Measurements from ENCODE around the gene ITPK1. TPM values are rescaled to one million over a fixed set of nuclear protein-coding genes. Genes with fewer than 3 reads are reported as not detected.
A peak's percentile ranks its signal among the peaks of the same experiment; 100 is the strongest.
"Not testable (repeated sequence)": the region's sequence is repeated elsewhere in the genome, so short reads cannot be mapped to it uniquely, and the experiment has no call there.

The ITPK1 gene
- total and polyA plus RNA-seq, 7 experiments from 2014 or later = 10.2 to 71.8 (median 21.3) TPM

DNA sequence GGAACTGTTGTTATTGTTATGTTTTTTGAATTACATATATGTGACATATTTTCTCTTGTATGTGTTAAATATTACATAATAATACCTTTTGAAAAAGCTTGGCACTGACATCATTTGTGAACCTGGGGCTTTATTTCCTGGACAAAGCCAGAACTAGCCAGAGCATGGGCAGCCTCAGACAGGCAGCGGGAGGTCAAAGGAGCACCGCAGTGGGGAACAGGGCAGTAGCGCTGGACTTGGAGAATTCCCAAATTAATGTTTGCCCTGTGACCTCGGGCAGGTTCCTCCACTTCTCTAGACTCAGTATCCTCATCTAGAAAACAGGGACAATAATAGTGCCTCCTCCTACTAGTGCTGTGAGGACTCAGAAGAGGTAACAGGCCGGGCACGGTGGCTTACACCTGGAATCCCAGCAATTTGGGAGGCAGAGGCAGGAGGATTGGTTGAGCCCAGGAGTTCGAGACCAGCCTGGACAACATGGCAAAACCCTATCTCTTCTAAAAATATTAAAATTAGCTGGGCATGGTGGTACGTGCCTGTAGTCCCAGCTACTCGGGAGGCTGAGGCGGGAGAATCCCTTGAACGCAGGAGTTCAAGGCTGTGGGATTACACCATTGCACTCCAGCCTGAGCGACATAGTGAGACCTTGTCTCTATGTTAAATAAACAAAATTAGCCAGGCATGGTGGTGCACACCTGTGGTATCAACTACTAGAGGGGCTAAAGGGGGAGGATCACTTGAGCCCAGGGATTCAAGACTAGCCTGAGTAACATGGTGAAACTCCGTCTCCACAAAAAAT is 27.3 kb upstream of the ITPK1 start:
- ChIA-PET CTCF (interaction anchor here (1.4 kb wide), 1 partner anchor 42 kb away, joined by 3 read pairs; the partner anchor contains the start of genes LYSET and MOAP1), POLR2A (no interaction called here)
- Mint-ChIP-seq H3K27me3 (peaks cover 0 to 4% (median 0%) of the 10 kb centered on the region in 5 donors), H3K36me3 (no peaks in the 10 kb centered on the region), H3K4me3 (no peak overlapping the region), H3K4me1 (peaks cover 2 to 6% (median 4%) of the 10 kb centered on the region in 7 donors), H3K27ac (no peak overlapping the region), H3K9me3 (no peaks in the 10 kb centered on the region)
- H3K9me3 ChIP-seq (ENCODE audit: control insufficient read depth in 2 of 3, low read length in 3 of 3) = no peaks in the 10 kb centered on the region
- no peaks in the 10 kb centered on the region for H3K36me3 ChIP-seq (ENCODE audit: control insufficient read depth in 2 of 3, insufficient read depth in 3 of 3, low read length in 3 of 3)
- H3K4me1 ChIP-seq (ENCODE audit: control insufficient read depth in 2 of 2, insufficient read depth in 2 of 2, low read length in 2 of 2) = no peaks in the 10 kb centered on the region
- H3K4me3 ChIP-seq (ENCODE audit: low read length) = no peak overlapping the region
- H3K27ac ChIP-seq (ENCODE audit: low read depth, low read length) = no peak overlapping the region
- DNase-seq = no peak
- ATAC-seq = no peak
- no peaks in the 10 kb centered on the region for H3K27me3 ChIP-seq (ENCODE audit: control insufficient read depth in 2 of 2, insufficient read depth in 2 of 2, low read length in 2 of 2)
- intact Hi-C loops (cut with micrococcal nuclease) = no loop called here

DNA sequence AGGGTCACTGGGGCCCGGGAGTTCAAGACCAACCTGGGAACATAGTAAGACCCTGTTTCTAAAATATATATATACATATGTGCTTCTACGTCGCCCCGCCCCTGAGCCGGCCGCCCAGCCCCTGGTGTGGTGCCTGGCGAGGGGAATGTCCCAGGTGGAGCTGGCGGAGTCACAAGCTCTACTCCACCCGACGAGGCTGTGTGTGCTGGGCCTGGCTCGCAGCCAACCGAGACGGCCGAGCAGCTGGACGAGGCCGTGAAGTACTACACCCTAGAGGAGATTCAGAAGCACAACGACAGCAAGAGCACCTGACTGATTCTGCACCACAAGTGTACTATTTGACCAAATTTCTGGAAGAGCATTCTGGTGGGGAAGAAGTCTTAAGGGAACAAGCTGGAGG is 22.1 kb upstream of the ITPK1 start:
- Histone ChIP-seq H3K36me3 (ENCODE audit: control insufficient read depth in 2 of 3, insufficient read depth in 3 of 3, low read length in 3 of 3) (no peaks in the 10 kb centered on the region), H3K4me3 (ENCODE audit: low read length) (no peak overlapping the region), H3K9me3 (ENCODE audit: control insufficient read depth in 2 of 3, low read length in 3 of 3) (no peaks in the 10 kb centered on the region), H3K27me3 (ENCODE audit: control insufficient read depth in 2 of 2, insufficient read depth in 2 of 2, low read length in 2 of 2) (no peaks in the 10 kb centered on the region), H3K4me1 (ENCODE audit: control insufficient read depth in 2 of 2, insufficient read depth in 2 of 2, low read length in 2 of 2) (no peaks in the 10 kb centered on the region), H3K27ac (ENCODE audit: low read depth, low read length) (no peak overlapping the region)
- DNase-seq (no peak), ATAC-seq (no peak)
- Mint-ChIP-seq H3K27me3 (no peaks in the 10 kb centered on the region), H3K36me3 (no peaks in the 10 kb centered on the region), H3K4me3 (no peak overlapping the region), H3K9me3 (no peaks in the 10 kb centered on the region), H3K27ac (no peak overlapping the region), H3K4me1 (peaks cover 2 to 6% (median 4%) of the 10 kb centered on the region in 7 donors)
- intact Hi-C loops (cut with micrococcal nuclease) = loop anchor here in 1 of 2 donors (2.0 kb wide), 1 partner anchor 47 kb away; the partner anchor contains the start of genes LYSET and MOAP1
- ChIA-PET POLR2A (interaction anchor here (0.9 kb wide), 1 partner anchor 23 kb away, joined by 3 read pairs; no protein-coding TSS in a partner anchor), CTCF (interaction anchor here (0.6 to 9.9 kb wide), 3 partner anchors 25 to 186 kb away, joined by 3 to 108 read pairs (median 6); partner anchors contain the start of gene ITPK1)

DNA sequence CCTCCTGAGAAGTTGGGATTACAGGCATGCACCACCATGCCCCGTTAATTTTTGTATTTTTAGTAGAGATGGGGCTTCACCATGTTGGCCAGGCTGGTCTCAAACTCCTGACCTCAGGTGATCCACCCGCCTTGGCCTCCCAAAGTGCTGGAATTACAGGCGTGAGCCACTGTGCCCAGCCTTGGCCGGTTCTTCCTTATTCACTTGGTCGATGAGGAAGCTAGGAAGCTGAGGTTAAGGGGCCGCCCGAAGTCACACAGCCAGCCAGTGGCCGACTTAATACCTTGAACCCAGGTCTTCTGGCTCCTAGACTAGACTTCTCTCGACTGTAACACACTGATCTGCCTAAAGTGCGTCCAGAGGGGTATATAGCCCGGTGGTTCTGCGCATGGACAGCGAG is 20.8 kb upstream of the ITPK1 start:
- H3K36me3 ChIP-seq (ENCODE audit: control insufficient read depth in 2 of 3, insufficient read depth in 3 of 3, low read length in 3 of 3); DNase-seq; H3K4me1 ChIP-seq (ENCODE audit: control insufficient read depth in 2 of 2, insufficient read depth in 2 of 2, low read length in 2 of 2); H3K36me3 Mint-ChIP-seq; H3K9me3 Mint-ChIP-seq; H3K4me3 Mint-ChIP-seq; H3K4me1 Mint-ChIP-seq; H3K9me3 ChIP-seq (ENCODE audit: control insufficient read depth in 2 of 3, low read length in 3 of 3); ATAC-seq; H3K4me3 ChIP-seq (ENCODE audit: low read length); H3K27me3 Mint-ChIP-seq; H3K27me3 ChIP-seq (ENCODE audit: control insufficient read depth in 2 of 2, insufficient read depth in 2 of 2, low read length in 2 of 2); H3K27ac ChIP-seq (ENCODE audit: low read depth, low read length); POLR2A ChIA-PET; intact Hi-C loops (cut with micrococcal nuclease); H3K27ac Mint-ChIP-seq: not testable (repeated sequence)
- CTCF ChIA-PET = interaction anchor here (9.9 kb wide), 1 partner anchor 24 kb away, joined by 108 read pairs; the partner anchor contains the start of gene ITPK1

DNA sequence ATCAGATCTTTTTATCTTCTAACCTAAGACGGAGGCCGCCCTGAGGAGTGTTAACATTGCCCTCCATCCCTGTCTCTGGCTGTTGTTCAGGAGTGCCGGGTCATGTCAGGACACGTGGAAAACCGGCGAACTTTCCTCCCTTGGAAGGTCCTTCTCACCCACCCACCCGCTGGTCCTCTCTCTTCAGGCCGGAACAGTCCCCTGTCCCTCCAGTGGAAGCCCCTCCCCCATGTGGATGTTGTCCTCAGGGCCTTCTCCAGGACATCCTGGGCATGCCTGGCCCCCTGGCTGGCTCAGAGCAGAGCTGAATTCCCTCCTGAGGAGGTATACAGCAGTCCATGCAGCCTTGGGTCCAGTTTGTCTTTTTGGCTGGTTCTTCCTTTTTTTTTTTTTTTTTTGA is 20.3 kb upstream of the ITPK1 start:
- Mint-ChIP-seq H3K36me3 (no peaks in the 10 kb centered on the region), H3K4me3 (no peak overlapping the region), H3K4me1 (peaks cover 2 to 6% (median 4%) of the 10 kb centered on the region in 7 donors), H3K27me3 (peaks cover 0 to 2% (median 0%) of the 10 kb centered on the region in 5 donors), H3K27ac (no peak overlapping the region), H3K9me3 (no peaks in the 10 kb centered on the region)
- Histone ChIP-seq H3K4me1 (ENCODE audit: control insufficient read depth in 2 of 2, insufficient read depth in 2 of 2, low read length in 2 of 2) (no peaks in the 10 kb centered on the region), H3K9me3 (ENCODE audit: control insufficient read depth in 2 of 3, low read length in 3 of 3) (no peaks in the 10 kb centered on the region), H3K4me3 (ENCODE audit: low read length) (no peak overlapping the region), H3K27me3 (ENCODE audit: control insufficient read depth in 2 of 2, insufficient read depth in 2 of 2, low read length in 2 of 2) (no peaks in the 10 kb centered on the region), H3K27ac (ENCODE audit: low read depth, low read length) (no peak overlapping the region), H3K36me3 (ENCODE audit: control insufficient read depth in 2 of 3, insufficient read depth in 3 of 3, low read length in 3 of 3) (no peaks in the 10 kb centered on the region)
- DNase-seq = no peak
- intact Hi-C loops (cut with micrococcal nuclease) = no loop called here
- CTCF ChIA-PET = interaction anchor here (9.9 kb wide), 1 partner anchor 23 kb away, joined by 108 read pairs; the partner anchor contains the start of gene ITPK1
- ATAC-seq = no peak
- POLR2A ChIA-PET = no interaction called here

DNA sequence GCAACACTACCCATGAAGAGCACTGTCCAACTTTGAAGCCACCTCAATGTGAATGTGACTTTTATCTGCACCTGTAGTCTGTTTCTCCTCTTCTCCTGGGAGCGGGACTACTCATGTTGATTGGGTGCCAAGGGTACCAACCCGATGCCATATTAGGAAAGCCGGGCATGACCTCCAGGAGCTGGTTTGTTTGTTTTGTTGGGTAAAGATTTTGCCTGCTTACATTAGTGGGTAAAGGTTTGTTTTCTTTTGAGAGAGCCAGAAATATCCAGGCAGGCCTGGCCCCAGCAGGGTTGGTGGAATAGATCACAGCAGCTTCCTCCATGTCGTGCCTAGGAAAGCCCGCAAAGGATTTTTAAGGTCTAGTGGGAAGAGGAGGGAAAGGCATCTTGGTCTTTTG is 19.7 kb upstream of the ITPK1 start:
- POLR2A ChIA-PET = no interaction called here
- H3K27me3 Mint-ChIP-seq = peaks cover 0 to 3% (median 0%) of the 10 kb centered on the region in 5 donors
- Histone ChIP-seq H3K9me3 (ENCODE audit: control insufficient read depth in 2 of 3, low read length in 3 of 3) (no peaks in the 10 kb centered on the region), H3K27me3 (ENCODE audit: control insufficient read depth in 2 of 2, insufficient read depth in 2 of 2, low read length in 2 of 2) (no peaks in the 10 kb centered on the region), H3K36me3 (ENCODE audit: control insufficient read depth in 2 of 3, insufficient read depth in 3 of 3, low read length in 3 of 3) (no peaks in the 10 kb centered on the region), H3K4me1 (ENCODE audit: control insufficient read depth in 2 of 2, insufficient read depth in 2 of 2, low read length in 2 of 2) (no peaks in the 10 kb centered on the region), H3K4me3 (ENCODE audit: low read length) (no peak overlapping the region), H3K27ac (ENCODE audit: low read depth, low read length) (no peak overlapping the region)
- intact Hi-C loops (cut with micrococcal nuclease) = no loop called here
- H3K27ac Mint-ChIP-seq = no peak overlapping the region
- no peak for DNase-seq
- CTCF ChIA-PET = interaction anchor here (0.6 to 9.9 kb wide), 3 partner anchors 22 to 327 kb away, joined by 3 to 108 read pairs (median 5); partner anchors contain the start of gene ITPK1
- H3K4me1 Mint-ChIP-seq = peaks cover 2 to 6% (median 4%) of the 10 kb centered on the region in 7 donors
- no peak overlapping the region for H3K4me3 Mint-ChIP-seq
- H3K36me3 Mint-ChIP-seq = no peaks in the 10 kb centered on the region
- ATAC-seq = no peak
- no peaks in the 10 kb centered on the region for H3K9me3 Mint-ChIP-seq

DNA sequence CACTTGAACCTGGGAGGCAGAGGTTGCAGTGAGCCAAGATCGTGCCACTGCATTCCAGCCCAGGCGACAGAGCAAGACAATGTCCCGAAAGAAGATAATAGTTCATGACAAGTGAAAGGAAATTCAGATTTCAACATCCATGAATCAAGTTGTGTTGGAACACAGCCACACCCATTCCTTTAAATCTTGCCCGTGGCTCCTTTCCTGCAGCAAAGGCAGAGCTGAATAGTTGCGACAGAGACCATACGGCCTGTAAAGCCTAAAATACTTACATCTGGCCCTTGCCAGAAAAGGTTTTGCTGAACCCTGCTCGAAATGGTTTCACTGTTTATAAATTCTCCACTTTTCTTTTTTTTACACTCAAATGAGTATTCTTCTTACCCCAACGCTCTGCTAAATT is 17.7 kb upstream of the ITPK1 start:
- H3K4me3 ChIP-seq (ENCODE audit: low read length) = no peak overlapping the region
- Mint-ChIP-seq H3K4me1 (peaks cover 0 to 2% (median 0%) of the 10 kb centered on the region in 7 donors), H3K36me3 (no peaks in the 10 kb centered on the region), H3K4me3 (no peak overlapping the region), H3K9me3 (no peaks in the 10 kb centered on the region), H3K27ac (no peak overlapping the region), H3K27me3 (peaks cover 0 to 7% (median 0%) of the 10 kb centered on the region in 5 donors)
- H3K27ac ChIP-seq (ENCODE audit: low read depth, low read length) = no peak overlapping the region
- intact Hi-C loops (cut with micrococcal nuclease) = no loop called here
- H3K4me1 ChIP-seq (ENCODE audit: control insufficient read depth in 2 of 2, insufficient read depth in 2 of 2, low read length in 2 of 2) = no peaks in the 10 kb centered on the region
- CTCF ChIA-PET = interaction anchor here (0.6 to 9.9 kb wide), 3 partner anchors 21 to 71 kb away, joined by 3 to 108 read pairs (median 3); partner anchors contain the start of gene ITPK1
- no peaks in the 10 kb centered on the region for H3K36me3 ChIP-seq (ENCODE audit: control insufficient read depth in 2 of 3, insufficient read depth in 3 of 3, low read length in 3 of 3)
- DNase-seq = no peak
- POLR2A ChIA-PET = no interaction called here
- no peaks in the 10 kb centered on the region for H3K27me3 ChIP-seq (ENCODE audit: control insufficient read depth in 2 of 2, insufficient read depth in 2 of 2, low read length in 2 of 2)
- no peaks in the 10 kb centered on the region for H3K9me3 ChIP-seq (ENCODE audit: control insufficient read depth in 2 of 3, low read length in 3 of 3)
- peak; percentile 41 for ATAC-seq
